ENCODE data around the gene CPEB3. TPM values are rescaled to one million over a fixed set of nuclear protein-coding genes. Genes with fewer than 3 reads are reported as not detected.

Gene CPEB3
- total RNA-seq, 1 donor from 2014 or later, result 8.8 TPM

GRCh38 chr10:92303096-92303495 is 12.2 kb upstream of the CPEB3 start:
- no peak overlapping the region for H3K27ac ChIP-seq
- no peaks in the 10 kb centered on the region for H3K36me3 ChIP-seq
- TF ChIP-seq CTCF (IDR thresholded peaks at IDR 0.05), result no peak

GRCh38 chr10:92298487-92298886 is 7.6 kb upstream of the CPEB3 start:
- TF ChIP-seq POLR2AphosphoS5 (IDR thresholded peaks at IDR 0.05; ENCODE audit: insufficient read depth in 1 of 2, low read depth in 1 of 2) (no peak), CTCF (IDR thresholded peaks at IDR 0.05) (no peak), POLR2A (IDR thresholded peaks at IDR 0.05) (no peak)

More at GRCh38 chr10:92303096-92303495, 12.2 kb upstream of the CPEB3 start:
- H3K9me3 ChIP-seq, result no peaks in the 10 kb centered on the region
- H3K4me3 ChIP-seq, result no peak overlapping the region
- no peak for DNase-seq (ENCODE audit: extremely low spot score in 2 of 2)
- intact Hi-C loops (cut with DNase I), result no loop called here
- H3K27me3 ChIP-seq, result no peaks in the 10 kb centered on the region
- H3K4me1 ChIP-seq, result peaks cover 16% of the 10 kb centered on the region

GRCh38 chr10:92291921-92292845 is 1.3 kb upstream of the CPEB3 start:
- peak in 1 of 3 experiments; percentile 24 for TF ChIP-seq CTCF (IDR thresholded peaks at IDR 0.05)
- TF ChIP-seq POLR2AphosphoS5 (IDR thresholded peaks at IDR 0.05; ENCODE audit: insufficient read depth in 1 of 2, low read depth in 1 of 2), result no peak
- no peak for TF ChIP-seq POLR2A (IDR thresholded peaks at IDR 0.05)
- Histone ChIP-seq H3K27ac (peak overlapping the region; percentile 94), H3K36me3 (no peaks in the 10 kb centered on the region), H3K4me3 (peak overlapping the region; percentile 95 to 98), H3K9me3 (no peaks in the 10 kb centered on the region), H3K27me3 (no peaks in the 10 kb centered on the region), H3K4me1 (peaks cover 26% of the 10 kb centered on the region)
- intact Hi-C loops (cut with DNase I), result no loop called here
- no peak for DNase-seq (ENCODE audit: extremely low spot score in 2 of 2)

More at GRCh38 chr10:92298487-92298886, 7.6 kb upstream of the CPEB3 start:
- Histone ChIP-seq H3K27me3 (no peaks in the 10 kb centered on the region), H3K4me1 (peaks cover 20% of the 10 kb centered on the region), H3K9me3 (no peaks in the 10 kb centered on the region), H3K36me3 (no peaks in the 10 kb centered on the region), H3K27ac (no peak overlapping the region), H3K4me3 (no peak overlapping the region)
- intact Hi-C loops (cut with DNase I), result no loop called here
- DNase-seq (ENCODE audit: extremely low spot score in 2 of 2), result no peak

- intact Hi-C loops (cut with DNase I), result no loop called here
- peak overlapping the region; percentile 95 to 98 for H3K4me3 ChIP-seq
- no peak for DNase-seq (ENCODE audit: extremely low spot score in 2 of 2)
- H3K27ac ChIP-seq, result peak overlapping the region; percentile 94
- H3K27me3 ChIP-seq, result no peaks in the 10 kb centered on the region
- peaks cover 26% of the 10 kb centered on the region for H3K4me1 ChIP-seq
- no peaks in the 10 kb centered on the region for H3K9me3 ChIP-seq
- TF ChIP-seq POLR2A (IDR thresholded peaks at IDR 0.05) (no peak), CTCF (IDR thresholded peaks at IDR 0.05) (no peak), POLR2AphosphoS5 (IDR thresholded peaks at IDR 0.05; ENCODE audit: insufficient read depth in 1 of 2, low read depth in 1 of 2) (no peak)
- H3K36me3 ChIP-seq, result no peaks in the 10 kb centered on the region
Observed at GRCh38 chr10:92291616-92291865, 663 bp upstream of the CPEB3 start.

Measured in vagina (tissue), 2 donors.